K562 (cell line): ENCODE data around the gene RNF6. TPM values are rescaled to one million over a fixed set of nuclear protein-coding genes. Genes with fewer than 3 reads are reported as not detected.

ENCODE experiments used
- ATAC-seq: fragments of 200-7000 bp; cut with Tn5 transposase; 3 replicates; pipeline ENCODE4 v1.9.1; 2020; ENCODE audit warnings: moderate library complexity
- BruUV-seq: library from RNA; stranded (reverse); fragments of 400-500 nt; replicated peaks from 2 replicates; lab custom pipeline; 2021; lab: Mats Ljungman, UMichigan
- CTCF ChIA-PET: fragments of 300-600 bp; formaldehyde crosslinking; extraction: SDS; loops from one replicate; lab custom pipeline; 2021; ENCODE audit warnings: low intra/inter-chr PET ratio; lab: Yijun Ruan, JAX
- POLR2A ChIA-PET: fragments of 300-600, 350-650 bp; sonication (Branson Sonifier 250); formaldehyde crosslinking; extraction: SDS; loops from one replicate; lab custom pipeline; 2021; ENCODE audit warnings: antibody characterized with exemption, inconsistent platforms; lab: Yijun Ruan, JAX
- DNase-seq, 4 experiments: peaks; one replicate each; pipeline versions ENCODE4 v3.0.0 to v3.0.0-alpha.2; 2011 to 2018; ENCODE audit warnings: low spot score in 3 of 4, mixed read lengths in 3 of 4; ENCODE audit errors: extremely low read depth in 1 of 4
- FAIRE-seq: peaks from 2 replicates; lab custom pipeline; 2011; peaks lifted over from hg19 to GRCh38; lab: Jason Lieb, UNC
- H2AFZ ChIP-seq: 2 replicates; pipeline ENCODE4 v1.6.0; 2011; ENCODE audit warnings: low read depth, low read length, control low read depth, inconsistent platforms
- H3K27ac ChIP-seq: fragments of 200-600 bp; 3 replicates; pipeline ENCODE4 v1.8.0; 2011; ENCODE audit warnings: low read depth, mild to moderate bottlenecking, control low read depth, inconsistent platforms, low read length, moderate library complexity, mixed read lengths; ENCODE audit errors: extremely low read depth
- H3K27me3 ChIP-seq, 2 experiments: fragments of 300-600 bp in 1 of 2; 2 replicates in 1 of 2; 3 replicates in 1 of 2; pipeline versions ENCODE4 v1.6.0 to v1.8.0; 2011; ENCODE audit warnings: inconsistent platforms in 2 of 2, low read length in 2 of 2, mild to moderate bottlenecking in 1 of 2, mixed read lengths in 1 of 2, moderate library complexity in 1 of 2; ENCODE audit not compliant: control insufficient read depth in 2 of 2, insufficient read depth in 2 of 2
- H3K36me3 ChIP-seq: fragments of 300-600 bp; 3 replicates; pipeline ENCODE4 v1.8.0; 2011; ENCODE audit warnings: mild to moderate bottlenecking, low read length, inconsistent platforms; ENCODE audit not compliant: control insufficient read depth, insufficient read depth
- H3K4me1 ChIP-seq, 2 experiments: fragments of 200-600 bp in 1 of 2; replicated peaks in 1 of 2; 2 replicates in 1 of 2; 3 replicates in 1 of 2; pipeline versions ENCODE4 v1.5.1 to v1.8.0; 2011; ENCODE audit warnings: inconsistent platforms in 2 of 2, low read length in 2 of 2, mild to moderate bottlenecking in 1 of 2, mixed read lengths in 1 of 2, moderate library complexity in 1 of 2; ENCODE audit not compliant: control insufficient read depth in 2 of 2, insufficient read depth in 2 of 2
- H3K4me2 ChIP-seq: 2 replicates; pipeline ENCODE4 v1.6.1; 2011; ENCODE audit warnings: low read length, control low read depth, inconsistent platforms, mixed read lengths; ENCODE audit not compliant: insufficient read depth
- H3K4me3 ChIP-seq: fragments of 200-600 bp; sonication (generic), shearing (Covaris generic); 2 replicates; pipeline ENCODE4 v1.5.1; 2016; ENCODE audit warnings: control low read depth, inconsistent platforms
- H3K79me2 ChIP-seq: fragments of 200-600 bp; 3 replicates; pipeline ENCODE4 v1.8.0; 2011; ENCODE audit warnings: low read length, inconsistent platforms; ENCODE audit not compliant: control insufficient read depth, insufficient read depth
- H3K9ac ChIP-seq, 2 experiments: 2 replicates each; pipeline versions ENCODE4 v1.6.0 to v1.6.1; 2011; ENCODE audit warnings: low read depth in 2 of 2, low read length in 2 of 2, control low read depth in 1 of 2, inconsistent platforms in 1 of 2, mild to moderate bottlenecking in 1 of 2, mixed read lengths in 1 of 2; ENCODE audit not compliant: insufficient read depth in 1 of 2
- H3K9me1 ChIP-seq: one replicate; pipeline ENCODE4 v1.6.0; 2011; ENCODE audit warnings: inconsistent platforms, mild to moderate bottlenecking, low read length, moderate library complexity; ENCODE audit not compliant: control insufficient read depth, insufficient read depth
- H3K9me3 ChIP-seq: replicated peaks from 2 replicates; pipeline ENCODE4 v1.5.1; 2011; ENCODE audit warnings: low read depth, low read length, inconsistent platforms; ENCODE audit not compliant: control insufficient read depth, insufficient read depth
- H4K20me1 ChIP-seq: replicated peaks from 2 replicates; pipeline ENCODE4 v1.6.1; 2011; ENCODE audit warnings: low read length, inconsistent platforms, mixed read lengths; ENCODE audit not compliant: control insufficient read depth, insufficient read depth
- C11orf30 ChIP-seq: fragments of 450-650 bp; IDR thresholded peaks from 2 replicates; pipeline ENCODE4 v1.6.1; 2016; ENCODE audit warnings: low read depth, mild to moderate bottlenecking
- JUND ChIP-seq, 2 experiments: IDR thresholded peaks; 2 replicates in 1 of 2; 3 replicates in 1 of 2; pipeline ENCODE4 v1.6.1; 2011; ENCODE audit warnings: borderline replicate concordance in 2 of 2, low read depth in 2 of 2, low read length in 2 of 2, improper control_type of control experiment in 1 of 2, missing biosample characterization in 1 of 2, missing genetic modification characterization in 1 of 2, missing genetic modification reagents in 1 of 2
- MAFF ChIP-seq: IDR thresholded peaks from 2 replicates; pipeline ENCODE4 v1.6.1; 2012; ENCODE audit warnings: low read length, improper control_type of control experiment
- MAFK ChIP-seq: IDR thresholded peaks from 2 replicates; pipeline ENCODE4 v1.6.1; 2011; ENCODE audit warnings: low read length, improper control_type of control experiment
- TEAD4 ChIP-seq, 2 experiments: sonication (generic) in 1 of 2; formaldehyde crosslinking in 1 of 2; IDR thresholded peaks; 2 replicates each; pipeline versions ENCODE4 v1.6.1 to v1.8.0; 2012 to 2022; ENCODE audit warnings: borderline replicate concordance in 1 of 2, inconsistent platforms in 1 of 2, low read length in 1 of 2, mild to moderate bottlenecking in 1 of 2, missing genetic modification reagents in 1 of 2
- ZNF316 ChIP-seq: fragments of 450-650 bp; IDR thresholded peaks from 2 replicates; pipeline ENCODE4 v1.6.1; 2016
- ZZZ3 ChIP-seq: fragments of 450-650 bp; IDR thresholded peaks from 2 replicates; pipeline ENCODE4 v1.6.1; 2016; ENCODE audit warnings: antibody characterized with exemption, mild to moderate bottlenecking, moderate library complexity
- WGBS: fragments of 100-300 bp; shearing (Covaris generic); methylation state at CpG from one replicate; pipeline ENCODE4 v1.1.6; 2016; ENCODE audit warnings: low coverage, mixed read lengths; ENCODE audit not compliant: insufficient coverage; ENCODE audit errors: missing lambda C conversion rate; 5-methylcytosine and 5-hydroxymethylcytosine counted together
- in situ Hi-C: fragments of 300-500 bp; cut with MboI; formaldehyde crosslinking; loops from 4 replicates; pipeline ENCODE4 v1.15.0; 2018; ENCODE audit warnings: inconsistent platforms, mixed read lengths
- intact Hi-C: fragments of 100-400 bp; cut with micrococcal nuclease; formaldehyde crosslinking; loops from 2 replicates; pipeline ENCODE4 v1.14.2; 2022
- polyA plus RNA-seq, 8 experiments: library from polyadenylated mRNA; depleted of rRNA in 4 of 8; stranded (reverse) in 5 of 8; unstranded in 3 of 8; fragments of >200 nt; fragmentation: Nextera tagmentation in 2 of 8; fragmentation: Illumina TruSeq in 1 of 8; extraction: Ambion mirVana in 2 of 8; extraction: Trizol in 1 of 8; gene quantifications; 2 replicates each; pipeline versions ENCODE4 v1.2.1 to v1.2.3, GENCODE V29; 2011 to 2014; ENCODE audit warnings: inconsistent platforms in 1 of 8, missing spikeins in 1 of 8
- total RNA-seq, 7 experiments: library from RNA; depleted of rRNA in 6 of 7; stranded (reverse); fragments of >200 nt in 6 of 7; fragmentation: Illumina TruSeq in 2 of 7; extraction: Trizol in 2 of 7; gene quantifications; 2 replicates each; pipeline versions ENCODE4 v1.2.1 to v1.2.3, GENCODE V29; 2011 to 2021; ENCODE audit warnings: low replicate concordance in 1 of 7
- TF ChIP-seq, protein P1 (sequence below): sonication (generic); formaldehyde crosslinking; IDR thresholded peaks from 2 replicates; pipeline ENCODE4 v1.8.0; 2022; ENCODE audit warnings: mild to moderate bottlenecking, missing genetic modification reagents

RNF6 gene
- total and polyA plus RNA-seq, 9 of the 15 experiments (the other 6 are each of a cell fraction or from before 2014, with no cell fraction given) = 12.0 to 31.4 (median 22.3) TPM

DNA sequence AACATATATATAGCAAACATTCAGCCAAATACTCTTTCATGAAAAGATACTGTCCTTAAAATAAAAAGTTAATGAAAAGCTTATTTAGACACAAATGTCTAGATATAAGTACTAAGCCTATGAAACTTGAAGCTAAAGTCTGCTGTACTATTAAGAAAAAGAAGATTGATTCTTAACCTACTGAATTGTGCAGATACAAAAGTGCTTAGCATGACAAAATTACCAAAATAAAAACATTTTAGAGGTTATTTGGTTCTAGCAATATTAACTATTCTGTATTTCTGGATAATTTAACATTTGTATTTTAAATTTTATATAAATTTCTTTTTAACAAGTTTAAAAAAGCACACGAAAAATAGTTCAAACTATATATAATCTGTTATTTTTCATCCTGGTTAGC, 8.8 kb downstream of the RNF6 start:
- in situ Hi-C loops (no loop called here), intact Hi-C loops (no loop called here)
- Histone ChIP-seq H3K9me3 (no peaks in the 10 kb centered on the region), H3K4me1 (no peaks in the 10 kb centered on the region), H3K9me1 (no peaks in the 10 kb centered on the region), H3K4me3 (no peak overlapping the region), H3K79me2 (no peaks in the 10 kb centered on the region), H4K20me1 (no peaks in the 10 kb centered on the region), H3K9ac (no peak overlapping the region), H3K36me3 (peaks cover 76% of the 10 kb centered on the region), H3K27ac (no peak overlapping the region), H3K27me3 (no peaks in the 10 kb centered on the region), H2AFZ (no peak overlapping the region), H3K4me2 (no peak overlapping the region)
- DNase-seq (no peak), FAIRE-seq (no peak), ATAC-seq (no peak)
- BruUV-seq = no TSS peak
- peak; percentile 55; the same call in 1 of the 2 replicates for TF ChIP-seq ZNF316
- TF ChIP-seq MAFF = 0 out of 2 replicates have a peak, but pooled peaks have one; percentile 14
- TF ChIP-seq JUND (IDR thresholded peaks at IDR 0.05; ENCODE audit: borderline replicate concordance, low read depth, low read length) = no peak
- no peak for TF ChIP-seq JUND (tag; IDR thresholded peaks at IDR 0.05; ENCODE audit: borderline replicate concordance, low read depth, low read length)
- no peak for TF ChIP-seq TEAD4 (IDR thresholded peaks at IDR 0.05; ENCODE audit: low read length)
- TF ChIP-seq TEAD4 (CRISPR knock-in tag; IDR thresholded peaks at IDR 0.05; ENCODE audit: borderline replicate concordance) = no peak
- 0 out of 2 replicates have a peak, but pooled peaks have one; percentile 18 for TF ChIP-seq C11orf30
- TF ChIP-seq ZZZ3 = no peak
- TF ChIP-seq, protein P1, sequence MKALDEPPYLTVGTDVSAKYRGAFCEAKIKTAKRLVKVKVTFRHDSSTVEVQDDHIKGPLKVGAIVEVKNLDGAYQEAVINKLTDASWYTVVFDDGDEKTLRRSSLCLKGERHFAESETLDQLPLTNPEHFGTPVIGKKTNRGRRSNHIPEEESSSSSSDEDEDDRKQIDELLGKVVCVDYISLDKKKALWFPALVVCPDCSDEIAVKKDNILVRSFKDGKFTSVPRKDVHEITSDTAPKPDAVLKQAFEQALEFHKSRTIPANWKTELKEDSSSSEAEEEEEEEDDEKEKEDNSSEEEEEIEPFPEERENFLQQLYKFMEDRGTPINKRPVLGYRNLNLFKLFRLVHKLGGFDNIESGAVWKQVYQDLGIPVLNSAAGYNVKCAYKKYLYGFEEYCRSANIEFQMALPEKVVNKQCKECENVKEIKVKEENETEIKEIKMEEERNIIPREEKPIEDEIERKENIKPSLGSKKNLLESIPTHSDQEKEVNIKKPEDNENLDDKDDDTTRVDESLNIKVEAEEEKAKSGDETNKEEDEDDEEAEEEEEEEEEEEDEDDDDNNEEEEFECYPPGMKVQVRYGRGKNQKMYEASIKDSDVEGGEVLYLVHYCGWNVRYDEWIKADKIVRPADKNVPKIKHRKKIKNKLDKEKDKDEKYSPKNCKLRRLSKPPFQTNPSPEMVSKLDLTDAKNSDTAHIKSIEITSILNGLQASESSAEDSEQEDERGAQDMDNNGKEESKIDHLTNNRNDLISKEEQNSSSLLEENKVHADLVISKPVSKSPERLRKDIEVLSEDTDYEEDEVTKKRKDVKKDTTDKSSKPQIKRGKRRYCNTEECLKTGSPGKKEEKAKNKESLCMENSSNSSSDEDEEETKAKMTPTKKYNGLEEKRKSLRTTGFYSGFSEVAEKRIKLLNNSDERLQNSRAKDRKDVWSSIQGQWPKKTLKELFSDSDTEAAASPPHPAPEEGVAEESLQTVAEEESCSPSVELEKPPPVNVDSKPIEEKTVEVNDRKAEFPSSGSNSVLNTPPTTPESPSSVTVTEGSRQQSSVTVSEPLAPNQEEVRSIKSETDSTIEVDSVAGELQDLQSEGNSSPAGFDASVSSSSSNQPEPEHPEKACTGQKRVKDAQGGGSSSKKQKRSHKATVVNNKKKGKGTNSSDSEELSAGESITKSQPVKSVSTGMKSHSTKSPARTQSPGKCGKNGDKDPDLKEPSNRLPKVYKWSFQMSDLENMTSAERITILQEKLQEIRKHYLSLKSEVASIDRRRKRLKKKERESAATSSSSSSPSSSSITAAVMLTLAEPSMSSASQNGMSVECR = no peak
- TF ChIP-seq MAFK = peak; percentile 21; the same call in 1 of the 2 replicates
- ChIA-PET POLR2A (interaction anchor here (0.8 to 1.0 kb wide), 2 partner anchors 9 to 14 kb away, joined by 3 to 5 read pairs; partner anchors contain the start of gene RNF6), CTCF (no interaction called here)
- 19% methylated on average over 1 of the region's 1 CpG for WGBS
